HG02885 (cell line): Measurements from ENCODE around the gene PGAP2.
"Not testable (repeated sequence)": the region's sequence is repeated elsewhere in the genome, so short reads cannot be mapped to it uniquely, and the experiment has no call there.

Source experiments
- ATAC-seq: cut with Tn5 transposase; IDR thresholded peaks from one replicate; pipeline ENCODE4 v1.9.1; 2021; ENCODE audit warnings: mild to moderate bottlenecking; ENCODE audit not compliant: unreplicated experiment, poor library complexity

PGAP2 gene

GRCh38 chr11:3802011-3802790 is 6.2 kb upstream of the PGAP2 start:
- ATAC-seq: no peak

GRCh38 chr11:3803726-3804495 is 4.4 kb upstream of the PGAP2 start:
- ATAC-seq: no peak

GRCh38 chr11:3808861-3809623 is 682 bp downstream of the PGAP2 start:
- ATAC-seq: peak; percentile 78

GRCh38 chr11:3809624-3809928 is 1.2 kb downstream of the PGAP2 start:
- ATAC-seq: no peak

GRCh38 chr11:3810446-3810845 is 2.1 kb downstream of the PGAP2 start:
- no peak for ATAC-seq

GRCh38 chr11:3810951-3811350 is 2.6 kb downstream of the PGAP2 start:
- ATAC-seq: no peak

GRCh38 chr11:3814832-3815231 is 6.5 kb downstream of the PGAP2 start:
- not testable (repeated sequence) for ATAC-seq

- no peak for ATAC-seq
Measured at GRCh38 chr11:3815845-3816244, 7.5 kb downstream of the PGAP2 start.

GRCh38 chr11:3816673-3817072 is 8.3 kb downstream of the PGAP2 start:
- no peak for ATAC-seq

- ATAC-seq: no peak
Measured at GRCh38 chr11:3817181-3817800, 8.9 kb downstream of the PGAP2 start.

- ATAC-seq: no peak
Measured at GRCh38 chr11:3820971-3821370, 12.6 kb downstream of the PGAP2 start.

GRCh38 chr11:3822312-3822711 is 14.0 kb downstream of the PGAP2 start:
- no peak for ATAC-seq

- ATAC-seq: no peak
Measured at GRCh38 chr11:3823303-3823702, 14.9 kb downstream of the PGAP2 start.

GRCh38 chr11:3823762-3824506 is 15.6 kb downstream of the PGAP2 start:
- no peak for ATAC-seq

- ATAC-seq: peak; percentile 88
Measured at GRCh38 chr11:3824714-3825472, 16.5 kb downstream of the PGAP2 start.

GRCh38 chr11:3825473-3826154 is 17.3 kb downstream of the PGAP2 start:
- ATAC-seq: no peak

- no peak for ATAC-seq
Measured at GRCh38 chr11:3826721-3827120, 18.4 kb downstream of the PGAP2 start.

GRCh38 chr11:3827434-3828186 is 19.2 kb downstream of the PGAP2 start:
- no peak for ATAC-seq
